Hematopoietic multipotent progenitor cell treated with erythropoietin and hydrocortisone succinate and interleukin-3 and kit ligand, for 15 days (in vitro differentiated cells): ENCODE measurements around the gene SLC6A6.

ENCODE experiments used
- DNase-seq: peaks from one replicate; pipeline ENCODE4 v3.0.0-alpha.2; 2015; ENCODE audit warnings: low spot score

Gene SLC6A6

GRCh38 chr3:14422016-14422963 is 19.9 kb downstream of the SLC6A6 start:
- DNase-seq: no peak

GRCh38 chr3:14423197-14423743 is 20.9 kb downstream of the SLC6A6 start:
- DNase-seq: no peak

- DNase-seq: no peak
Measured at GRCh38 chr3:14423963-14424362, 21.6 kb downstream of the SLC6A6 start.

- no peak for DNase-seq
Measured at GRCh38 chr3:14424711-14425580, 22.5 kb downstream of the SLC6A6 start.

- DNase-seq: no peak
Measured at GRCh38 chr3:14425581-14426304, 23.3 kb downstream of the SLC6A6 start.

- no peak for DNase-seq
Measured at GRCh38 chr3:14426305-14426620, 23.9 kb downstream of the SLC6A6 start.

GRCh38 chr3:14428087-14429033 is 26.0 kb downstream of the SLC6A6 start:
- no peak for DNase-seq

GRCh38 chr3:14429237-14429636 is 26.8 kb downstream of the SLC6A6 start:
- DNase-seq: no peak

GRCh38 chr3:14429640-14430039 is 27.2 kb downstream of the SLC6A6 start:
- no peak for DNase-seq

GRCh38 chr3:14430053-14430452 is 27.6 kb downstream of the SLC6A6 start:
- DNase-seq: no peak

GRCh38 chr3:14430706-14431451 is 28.5 kb downstream of the SLC6A6 start:
- DNase-seq: no peak

GRCh38 chr3:14431452-14431916 is 29.1 kb downstream of the SLC6A6 start:
- peak; percentile 9 for DNase-seq

- peak; percentile 70 for DNase-seq
Measured at GRCh38 chr3:14431917-14432834, 29.8 kb downstream of the SLC6A6 start.

GRCh38 chr3:14433106-14433505 is 30.7 kb downstream of the SLC6A6 start:
- DNase-seq: no peak

- DNase-seq: no peak
Measured at GRCh38 chr3:14434126-14434497, 31.7 kb downstream of the SLC6A6 start.

- DNase-seq: no peak
Measured at GRCh38 chr3:14434498-14435151, 32.2 kb downstream of the SLC6A6 start.

GRCh38 chr3:14435175-14436014 is 33.0 kb downstream of the SLC6A6 start:
- no peak for DNase-seq

- DNase-seq: no peak
Measured at GRCh38 chr3:14436954-14437281, 34.5 kb downstream of the SLC6A6 start.
